ENCODE measurements around the gene HRK. TPM values are rescaled to one million over a fixed set of nuclear protein-coding genes. Genes with fewer than 3 reads are reported as not detected.

Gene HRK
- total RNA-seq, 4 donors from 2014 or later = 0.11 to 0.17 TPM; not detected in 2

DNA sequence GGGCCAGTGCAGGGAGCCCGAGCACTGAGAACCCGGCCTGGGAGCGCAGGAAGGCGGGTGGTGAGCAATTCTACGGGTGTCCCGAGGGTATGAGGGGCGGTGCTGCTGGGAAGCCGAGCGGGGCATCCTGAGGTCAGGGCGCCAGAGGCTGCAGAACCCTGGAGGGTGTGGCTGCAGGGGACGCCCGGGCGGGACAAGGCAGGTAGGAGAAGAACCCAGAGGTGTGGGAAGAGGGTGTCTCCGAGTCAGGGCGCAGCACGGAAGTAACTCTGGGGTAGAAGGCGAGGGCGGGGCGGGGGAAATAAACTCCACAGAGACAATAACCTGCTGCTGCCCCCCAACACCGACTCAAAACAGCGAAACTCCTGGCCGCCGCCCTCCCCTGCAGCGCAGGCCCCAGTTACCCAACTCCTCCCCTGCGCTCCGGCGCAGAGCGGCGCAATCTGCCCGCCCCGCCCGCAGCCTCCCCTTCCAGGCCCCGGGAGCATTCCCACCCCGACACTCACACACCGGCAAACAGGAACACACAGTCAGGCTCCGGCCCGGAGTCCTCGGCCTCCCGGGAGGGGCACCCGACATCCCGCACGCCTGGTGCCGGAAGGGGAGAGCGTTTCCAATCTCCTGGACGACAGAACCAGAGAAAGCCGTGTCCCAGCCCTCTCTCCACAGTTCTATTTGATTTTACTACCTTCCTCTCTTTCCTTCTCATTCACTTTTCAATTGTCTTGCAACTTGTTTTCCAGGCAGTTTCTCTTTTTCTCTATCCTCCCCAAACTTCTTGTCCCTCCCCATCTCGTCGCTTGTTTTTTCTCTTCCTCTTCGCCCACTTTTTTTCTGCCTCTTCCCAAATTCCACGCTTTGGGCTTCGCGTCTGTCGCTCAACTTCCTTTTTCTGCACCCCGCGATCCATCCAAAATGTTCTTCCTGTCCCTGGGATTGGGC lies 2.4 kb downstream of the HRK start:
- intact Hi-C loops (cut with DNase I) = no loop called here
- Histone ChIP-seq H3K27me3 (peaks cover 11 to 100% (median 58%) of the 10 kb centered on the region in 4 donors), H3K36me3 (no peaks in the 10 kb centered on the region), H3K9me3 (peaks cover 0 to 14% (median 8%) of the 10 kb centered on the region in 4 donors), H3K4me3 (peak overlapping the region in 3 of 4 donors; percentile 28 to 31 (median 30)), H3K4me1 (peaks cover 27 to 44% (median 43%) of the 10 kb centered on the region in 4 donors), H3K27ac (replicated peaks in 1 of 4) (no peak overlapping the region)
- 3% methylated on average over 44 of the region's 55 CpGs for WGBS
- TF ChIP-seq, protein P1, sequence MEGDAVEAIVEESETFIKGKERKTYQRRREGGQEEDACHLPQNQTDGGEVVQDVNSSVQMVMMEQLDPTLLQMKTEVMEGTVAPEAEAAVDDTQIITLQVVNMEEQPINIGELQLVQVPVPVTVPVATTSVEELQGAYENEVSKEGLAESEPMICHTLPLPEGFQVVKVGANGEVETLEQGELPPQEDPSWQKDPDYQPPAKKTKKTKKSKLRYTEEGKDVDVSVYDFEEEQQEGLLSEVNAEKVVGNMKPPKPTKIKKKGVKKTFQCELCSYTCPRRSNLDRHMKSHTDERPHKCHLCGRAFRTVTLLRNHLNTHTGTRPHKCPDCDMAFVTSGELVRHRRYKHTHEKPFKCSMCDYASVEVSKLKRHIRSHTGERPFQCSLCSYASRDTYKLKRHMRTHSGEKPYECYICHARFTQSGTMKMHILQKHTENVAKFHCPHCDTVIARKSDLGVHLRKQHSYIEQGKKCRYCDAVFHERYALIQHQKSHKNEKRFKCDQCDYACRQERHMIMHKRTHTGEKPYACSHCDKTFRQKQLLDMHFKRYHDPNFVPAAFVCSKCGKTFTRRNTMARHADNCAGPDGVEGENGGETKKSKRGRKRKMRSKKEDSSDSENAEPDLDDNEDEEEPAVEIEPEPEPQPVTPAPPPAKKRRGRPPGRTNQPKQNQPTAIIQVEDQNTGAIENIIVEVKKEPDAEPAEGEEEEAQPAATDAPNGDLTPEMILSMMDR (IDR thresholded peaks at IDR 0.05) = no peak
- no peak for TF ChIP-seq POLR2A (IDR thresholded peaks at IDR 0.05; ENCODE audit: low read depth)
- no peak for TF ChIP-seq POLR2AphosphoS5 (IDR thresholded peaks at IDR 0.05)
- no peak for TF ChIP-seq EP300 (IDR thresholded peaks at IDR 0.05)
- no peak for DNase-seq (ENCODE audit: extremely low spot score)

DNA sequence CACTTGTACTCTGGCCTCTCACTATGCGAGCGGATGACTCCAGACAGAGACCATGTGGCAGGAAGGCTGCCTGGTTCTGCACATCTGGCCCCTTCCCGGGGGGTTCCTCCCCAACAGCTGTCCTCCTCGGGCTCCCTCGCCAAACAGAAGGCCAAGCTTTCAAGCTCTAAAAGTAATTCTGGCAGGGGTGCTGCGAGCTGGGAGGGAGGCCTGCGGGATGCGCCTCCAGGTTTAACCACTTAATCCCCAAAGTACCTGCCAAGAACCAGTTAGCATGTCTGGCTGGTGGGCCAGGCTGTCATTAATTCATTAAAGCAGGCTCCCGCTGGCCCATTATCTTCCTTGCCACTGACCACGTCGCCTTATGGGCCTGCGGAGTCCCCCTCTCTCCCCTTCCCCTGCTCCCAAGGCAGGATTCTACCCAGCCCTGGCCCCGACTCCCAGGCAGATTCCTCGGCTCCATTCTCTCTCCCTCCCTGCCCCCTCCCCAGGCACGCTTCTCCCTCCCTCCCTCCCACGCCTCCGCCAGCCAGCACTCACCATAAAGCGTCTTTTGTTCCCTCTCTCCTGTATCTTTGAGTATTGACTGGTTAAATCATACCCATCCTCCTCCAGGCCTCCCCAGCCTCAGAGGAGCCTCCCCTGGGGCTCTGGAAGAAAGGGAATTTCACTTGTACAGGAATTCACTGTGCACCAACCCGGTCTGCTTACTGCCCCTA lies 4.9 kb downstream of the HRK start:
- Histone ChIP-seq H3K9me3 (peaks cover 0 to 14% (median 8%) of the 10 kb centered on the region in 4 donors), H3K4me1 (peaks cover 18 to 31% (median 30%) of the 10 kb centered on the region in 4 donors), H3K27ac (replicated peaks in 1 of 4) (no peak overlapping the region), H3K4me3 (no peak overlapping the region), H3K27me3 (peaks cover 5 to 97% (median 41%) of the 10 kb centered on the region in 4 donors), H3K36me3 (no peaks in the 10 kb centered on the region)
- DNase-seq (ENCODE audit: extremely low spot score) = no peak
- TF ChIP-seq, protein P1 (IDR thresholded peaks at IDR 0.05) = no peak
- TF ChIP-seq POLR2A (IDR thresholded peaks at IDR 0.05; ENCODE audit: low read depth) = no peak
- no peak for TF ChIP-seq POLR2AphosphoS5 (IDR thresholded peaks at IDR 0.05)
- TF ChIP-seq EP300 (IDR thresholded peaks at IDR 0.05) = no peak
- WGBS = 13% methylated on average over 16 of the region's 19 CpGs
- intact Hi-C loops (cut with DNase I) = no loop called here

- H3K27ac ChIP-seq (replicated peaks in 1 of 4) = no peak overlapping the region
- H3K9me3 ChIP-seq = peaks cover 0 to 14% (median 8%) of the 10 kb centered on the region in 4 donors
- TF ChIP-seq EP300 (IDR thresholded peaks at IDR 0.05) (no peak), POLR2AphosphoS5 (IDR thresholded peaks at IDR 0.05) (no peak)
- H3K36me3 ChIP-seq = no peaks in the 10 kb centered on the region
- WGBS = 85% methylated on average over 4 of the region's 4 CpGs
- peaks cover 3 to 78% (median 29%) of the 10 kb centered on the region in 4 donors for H3K27me3 ChIP-seq
- H3K4me1 ChIP-seq = peaks cover 10 to 13% (median 12%) of the 10 kb centered on the region in 4 donors
- intact Hi-C loops (cut with DNase I) = no loop called here
- no peak overlapping the region for H3K4me3 ChIP-seq
- DNase-seq (ENCODE audit: extremely low spot score) = no peak
These were observed 6.8 kb downstream of the HRK start for GRCh38 chr12:116874324-116874995.

- DNase-seq (ENCODE audit: extremely low spot score) = no peak
- no peak for TF ChIP-seq POLR2A (IDR thresholded peaks at IDR 0.05; ENCODE audit: low read depth)
- no peak for TF ChIP-seq EP300 (IDR thresholded peaks at IDR 0.05)
- TF ChIP-seq, protein P1 (IDR thresholded peaks at IDR 0.05) = no peak
- TF ChIP-seq POLR2AphosphoS5 (IDR thresholded peaks at IDR 0.05) = no peak
- 69% methylated on average over 4 of the region's 4 CpGs for WGBS
- Histone ChIP-seq H3K36me3 (no peaks in the 10 kb centered on the region), H3K4me1 (no peaks in the 10 kb centered on the region), H3K4me3 (no peak overlapping the region), H3K27me3 (peaks cover 0 to 37% (median 0%) of the 10 kb centered on the region in 4 donors), H3K27ac (replicated peaks in 1 of 4) (no peak overlapping the region), H3K9me3 (peaks cover 0 to 13% (median 8%) of the 10 kb centered on the region in 4 donors)
- intact Hi-C loops (cut with DNase I) = no loop called here
These were observed 10.9 kb downstream of the HRK start for GRCh38 chr12:116870306-116870705.
